GM19193 (cell line): ENCODE results near the gene ZNF334.

ENCODE experiments used
- POLR2A ChIP-seq: IDR thresholded peaks from 4 replicates; pipeline ENCODE4 v1.6.1; 2011; ENCODE audit not compliant: insufficient read depth, insufficient read length; ENCODE audit errors: extremely low read depth

ZNF334 gene

GRCh38 chr20:46523108-46523507, 9.7 kb upstream of the ZNF334 start:
- TF ChIP-seq POLR2A: no peak

- no peak for TF ChIP-seq POLR2A
Observed at GRCh38 chr20:46520976-46521579, 7.7 kb upstream of the ZNF334 start.

- TF ChIP-seq POLR2A: no peak
Observed at GRCh38 chr20:46520540-46520939, 7.2 kb upstream of the ZNF334 start.

GRCh38 chr20:46519471-46520068, 6.2 kb upstream of the ZNF334 start:
- TF ChIP-seq POLR2A: no peak

DNA sequence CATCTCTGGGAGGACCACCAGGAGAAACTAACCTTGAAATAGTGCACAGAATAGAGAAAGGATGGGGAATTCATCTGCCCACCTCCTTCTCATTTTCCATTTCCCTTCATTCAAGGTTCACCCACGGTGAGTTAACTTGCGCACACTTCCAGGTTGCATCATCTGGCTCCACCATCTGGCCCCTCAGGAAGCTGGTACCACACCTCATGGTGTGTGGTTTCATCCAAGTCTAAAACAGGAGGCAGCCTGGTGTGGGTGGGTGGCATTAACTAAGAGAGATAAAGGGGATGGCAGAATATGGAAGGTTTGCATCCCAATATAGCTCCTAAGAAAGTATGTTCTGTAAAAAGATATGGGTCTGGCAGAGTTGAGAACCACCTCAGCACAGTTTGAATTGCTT, 3.8 kb downstream of the ZNF334 start:
- TF ChIP-seq POLR2A: no peak

DNA sequence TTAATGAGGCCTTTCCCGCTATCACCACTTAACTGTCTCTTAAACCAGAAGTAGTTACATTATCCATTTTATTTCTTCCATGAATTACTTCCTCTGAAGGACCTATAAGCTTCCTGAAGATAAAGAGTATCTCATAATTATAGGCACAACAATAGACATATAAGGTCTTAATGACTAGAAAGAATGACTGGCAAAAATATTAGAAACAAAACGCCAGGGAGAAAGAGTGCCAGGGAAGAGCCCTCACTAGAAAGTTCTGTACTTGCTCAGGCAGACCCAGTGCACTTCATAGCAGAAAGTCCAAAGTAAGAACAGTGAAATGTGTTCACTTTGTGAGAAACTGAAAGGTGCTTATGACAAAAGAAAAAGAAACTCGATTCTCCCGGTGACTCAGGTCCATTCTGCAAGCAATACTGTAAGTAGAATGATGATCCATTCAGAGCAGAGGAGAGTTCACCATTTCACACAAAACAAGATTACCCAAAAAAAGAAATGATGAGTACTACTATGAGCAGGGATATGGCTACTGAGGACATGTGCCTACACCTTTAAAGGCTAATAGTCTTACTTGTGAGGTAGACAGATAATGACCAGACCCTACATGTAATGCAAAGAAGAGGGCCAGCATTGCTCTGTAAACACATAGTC, 5.5 kb downstream of the ZNF334 start:
- TF ChIP-seq POLR2A: no peak

GRCh38 chr20:46505506-46505905, 7.9 kb downstream of the ZNF334 start:
- no peak for TF ChIP-seq POLR2A

- no peak for TF ChIP-seq POLR2A
Observed at GRCh38 chr20:46501961-46502360, 11.4 kb downstream of the ZNF334 start.

DNA sequence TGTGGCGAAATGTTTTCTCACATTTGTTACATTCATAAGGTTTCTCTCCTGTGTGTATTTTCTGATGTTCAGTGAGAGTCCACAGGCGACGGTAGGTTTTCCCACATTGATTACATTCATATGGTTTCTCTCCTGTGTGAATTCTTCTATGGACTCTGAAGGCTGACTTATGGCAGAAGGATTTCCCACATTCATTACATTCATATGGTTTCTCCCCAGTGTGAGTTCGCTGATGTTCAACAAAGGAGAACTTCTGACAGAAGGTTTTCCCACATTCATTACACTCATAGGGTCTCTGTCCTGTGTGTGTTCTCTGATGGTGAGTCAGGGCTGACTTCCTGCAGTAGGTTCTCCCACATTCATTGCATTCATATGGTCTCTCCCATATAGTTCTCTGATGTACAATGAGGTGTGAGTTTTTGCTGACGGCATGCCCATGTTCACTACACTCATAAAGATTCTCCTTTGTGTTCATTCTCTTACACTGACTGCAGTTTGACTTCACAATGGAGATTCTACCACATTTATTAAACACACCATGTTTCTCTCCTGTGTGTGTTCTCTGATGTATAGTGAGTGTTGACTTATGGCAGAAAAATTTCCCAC, 11.9 kb downstream of the ZNF334 start:
- TF ChIP-seq POLR2A: no peak

DNA sequence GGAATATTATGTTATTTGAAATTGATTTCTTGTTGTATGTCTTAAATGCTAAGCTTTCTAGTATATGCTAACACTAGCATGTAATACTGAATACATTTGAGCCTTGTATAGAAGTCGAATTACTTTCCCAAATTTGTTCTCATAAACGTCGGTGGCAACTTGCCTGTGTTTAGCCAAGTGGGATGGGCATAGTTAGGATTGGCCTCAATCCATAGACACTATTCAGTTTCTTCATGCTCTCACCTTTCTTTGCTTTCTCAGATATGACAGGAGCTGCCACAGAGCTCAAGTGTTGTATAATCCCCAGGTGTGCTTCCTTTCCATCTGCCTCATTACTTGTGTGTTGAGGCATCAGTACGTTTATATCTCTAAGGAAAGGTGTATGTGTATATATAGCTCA, 19.3 kb downstream of the ZNF334 start:
- no peak for TF ChIP-seq POLR2A

- TF ChIP-seq POLR2A: no peak
Observed at GRCh38 chr20:46491354-46491753, 22.0 kb downstream of the ZNF334 start.

DNA sequence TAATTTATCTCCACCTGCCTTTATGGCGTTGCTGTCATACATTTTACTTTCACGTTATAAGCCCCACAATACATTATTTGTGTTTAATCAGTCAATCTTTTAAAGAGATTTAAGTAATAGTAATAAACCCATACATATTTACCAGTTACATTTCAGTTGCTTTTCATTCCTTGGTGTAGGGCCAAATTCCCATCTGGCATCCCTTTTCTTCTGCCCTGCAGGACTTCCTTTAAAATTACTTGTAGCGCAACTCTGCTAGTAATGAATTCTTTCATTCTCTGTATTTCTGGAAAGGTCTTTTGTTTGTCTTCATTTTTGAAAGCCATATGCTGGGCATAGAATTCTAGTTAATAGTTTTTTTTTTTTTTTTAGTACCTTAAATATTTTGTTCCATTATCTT, 24.9 kb downstream of the ZNF334 start:
- TF ChIP-seq POLR2A: no peak

- no peak for TF ChIP-seq POLR2A
Observed at GRCh38 chr20:46487628-46488027, 25.7 kb downstream of the ZNF334 start.

DNA sequence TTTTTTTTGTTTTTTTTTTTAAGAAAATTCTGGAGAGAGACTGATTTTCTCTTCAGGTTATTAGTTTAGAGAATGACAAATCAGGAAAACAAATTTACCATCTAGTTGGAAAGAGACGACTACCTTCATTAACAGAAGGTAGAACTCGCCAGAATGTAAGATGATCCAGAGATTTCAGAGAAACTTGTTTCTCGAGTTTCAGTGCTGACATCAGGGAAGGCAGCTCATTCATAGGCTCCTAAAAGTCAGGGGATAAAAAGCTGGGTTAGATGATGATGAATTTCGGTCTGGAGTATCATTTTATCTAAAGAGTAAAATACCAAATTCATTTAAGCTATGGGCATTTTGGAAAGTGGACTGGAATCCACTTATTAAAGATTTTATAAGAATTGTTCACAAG, 27.9 kb downstream of the ZNF334 start:
- no peak for TF ChIP-seq POLR2A

DNA sequence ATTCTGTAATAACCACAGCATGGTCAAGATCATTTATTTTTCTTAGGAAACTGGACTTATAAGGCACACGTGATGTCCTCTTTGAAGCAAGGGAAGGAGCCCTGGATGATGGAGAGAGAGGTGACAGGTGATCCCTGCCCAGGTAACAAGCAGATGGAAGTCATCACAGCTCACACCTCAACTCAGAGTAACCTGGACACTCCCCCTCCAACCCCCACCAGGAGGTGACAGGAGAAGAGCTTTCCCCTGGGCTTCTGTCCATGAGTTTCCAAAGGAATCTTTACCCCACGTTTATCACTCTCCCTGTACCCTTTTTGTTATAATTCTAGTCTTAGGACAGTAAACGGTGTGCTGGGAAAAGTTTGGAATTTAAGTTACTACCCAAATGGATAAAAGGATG, 28.4 kb downstream of the ZNF334 start:
- TF ChIP-seq POLR2A: no peak

GRCh38 chr20:46483879-46484278, 29.5 kb downstream of the ZNF334 start:
- TF ChIP-seq POLR2A: no peak
